NCI-H2196 treated with DMSO at 0.1 percent for 48 hours (cell line): Measurements from ENCODE around the gene CDHR2.

ENCODE experiments used
- DNase-seq: peaks from one replicate; lab custom pipeline; 2025; ENCODE audit not compliant: unreplicated experiment; lab: John Stamatoyannopoulos, UW

CDHR2 gene, protein sequence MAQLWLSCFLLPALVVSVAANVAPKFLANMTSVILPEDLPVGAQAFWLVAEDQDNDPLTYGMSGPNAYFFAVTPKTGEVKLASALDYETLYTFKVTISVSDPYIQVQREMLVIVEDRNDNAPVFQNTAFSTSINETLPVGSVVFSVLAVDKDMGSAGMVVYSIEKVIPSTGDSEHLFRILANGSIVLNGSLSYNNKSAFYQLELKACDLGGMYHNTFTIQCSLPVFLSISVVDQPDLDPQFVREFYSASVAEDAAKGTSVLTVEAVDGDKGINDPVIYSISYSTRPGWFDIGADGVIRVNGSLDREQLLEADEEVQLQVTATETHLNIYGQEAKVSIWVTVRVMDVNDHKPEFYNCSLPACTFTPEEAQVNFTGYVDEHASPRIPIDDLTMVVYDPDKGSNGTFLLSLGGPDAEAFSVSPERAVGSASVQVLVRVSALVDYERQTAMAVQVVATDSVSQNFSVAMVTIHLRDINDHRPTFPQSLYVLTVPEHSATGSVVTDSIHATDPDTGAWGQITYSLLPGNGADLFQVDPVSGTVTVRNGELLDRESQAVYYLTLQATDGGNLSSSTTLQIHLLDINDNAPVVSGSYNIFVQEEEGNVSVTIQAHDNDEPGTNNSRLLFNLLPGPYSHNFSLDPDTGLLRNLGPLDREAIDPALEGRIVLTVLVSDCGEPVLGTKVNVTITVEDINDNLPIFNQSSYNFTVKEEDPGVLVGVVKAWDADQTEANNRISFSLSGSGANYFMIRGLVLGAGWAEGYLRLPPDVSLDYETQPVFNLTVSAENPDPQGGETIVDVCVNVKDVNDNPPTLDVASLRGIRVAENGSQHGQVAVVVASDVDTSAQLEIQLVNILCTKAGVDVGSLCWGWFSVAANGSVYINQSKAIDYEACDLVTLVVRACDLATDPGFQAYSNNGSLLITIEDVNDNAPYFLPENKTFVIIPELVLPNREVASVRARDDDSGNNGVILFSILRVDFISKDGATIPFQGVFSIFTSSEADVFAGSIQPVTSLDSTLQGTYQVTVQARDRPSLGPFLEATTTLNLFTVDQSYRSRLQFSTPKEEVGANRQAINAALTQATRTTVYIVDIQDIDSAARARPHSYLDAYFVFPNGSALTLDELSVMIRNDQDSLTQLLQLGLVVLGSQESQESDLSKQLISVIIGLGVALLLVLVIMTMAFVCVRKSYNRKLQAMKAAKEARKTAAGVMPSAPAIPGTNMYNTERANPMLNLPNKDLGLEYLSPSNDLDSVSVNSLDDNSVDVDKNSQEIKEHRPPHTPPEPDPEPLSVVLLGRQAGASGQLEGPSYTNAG (N-terminal part only)

DNA sequence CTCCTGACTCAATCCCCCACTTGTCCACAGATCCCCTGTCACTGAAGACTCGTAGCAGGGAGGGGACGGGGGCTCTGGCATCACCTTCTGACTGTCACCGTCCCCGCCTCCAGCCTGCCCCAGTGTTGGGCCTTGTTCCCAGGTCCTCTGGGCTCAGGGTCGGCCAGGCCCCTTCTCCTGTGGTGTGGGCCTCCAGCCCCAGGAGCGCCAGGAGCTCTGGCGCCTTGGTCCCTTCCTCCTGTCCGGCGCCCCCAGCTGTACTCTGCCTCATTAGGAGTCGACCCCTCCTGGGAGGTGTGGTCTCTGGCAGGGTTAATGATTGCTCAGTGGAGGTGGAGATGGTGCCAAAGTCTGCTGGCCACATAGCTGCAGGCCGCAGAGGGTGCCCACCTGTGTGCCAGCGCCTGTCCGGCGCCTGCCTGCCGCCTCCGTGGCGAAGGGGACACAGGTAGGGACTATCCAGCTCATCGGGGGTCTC is at the start of gene CDHR2:
TSS of gene CDHR2 (plus strand) at position 376 of the 478 bp plus-strand sequence. CDS start 16,011 bp downstream, outside the sequence.
- DNase-seq: no peak

DNA sequence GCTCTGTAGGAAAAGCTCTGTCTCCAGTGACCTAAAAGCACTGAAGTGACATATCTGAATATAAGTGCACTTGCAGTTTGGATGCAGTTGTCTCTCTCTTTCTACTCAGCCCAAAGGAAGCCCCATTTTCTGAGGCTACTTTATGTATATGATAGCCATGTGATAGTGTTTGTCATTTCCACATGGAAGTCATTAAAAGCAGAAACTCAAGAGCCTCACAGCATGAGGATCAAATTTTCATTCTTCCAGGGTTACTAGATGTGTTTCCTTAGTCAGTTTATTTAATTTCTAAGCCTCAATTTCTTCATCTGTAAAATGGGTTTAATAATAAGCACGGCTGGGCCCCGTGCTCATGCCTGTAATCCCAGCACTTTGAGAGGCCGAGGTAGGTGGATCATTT is 48.6 kb upstream of the CDHR2 start:
- DNase-seq: no peak

DNA sequence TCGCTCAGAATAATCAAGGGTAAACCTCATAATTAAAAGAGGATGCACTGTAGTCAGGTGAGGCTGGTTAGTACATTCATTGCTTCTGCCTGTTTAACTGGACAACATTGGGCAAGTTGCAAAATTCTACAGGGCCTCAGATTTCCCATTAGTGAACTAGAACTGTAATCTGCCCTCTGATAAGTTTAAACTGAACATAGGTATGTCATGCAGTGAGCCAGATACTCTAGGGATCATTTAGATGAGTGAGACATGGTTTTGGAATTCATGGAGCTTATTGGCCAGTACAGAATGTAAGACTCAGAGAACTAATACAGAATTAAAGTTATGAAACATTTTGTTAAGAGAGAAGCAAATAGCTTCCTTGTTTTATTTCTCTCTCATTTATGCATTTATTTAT is 47.8 kb upstream of the CDHR2 start:
- no peak for DNase-seq

DNA sequence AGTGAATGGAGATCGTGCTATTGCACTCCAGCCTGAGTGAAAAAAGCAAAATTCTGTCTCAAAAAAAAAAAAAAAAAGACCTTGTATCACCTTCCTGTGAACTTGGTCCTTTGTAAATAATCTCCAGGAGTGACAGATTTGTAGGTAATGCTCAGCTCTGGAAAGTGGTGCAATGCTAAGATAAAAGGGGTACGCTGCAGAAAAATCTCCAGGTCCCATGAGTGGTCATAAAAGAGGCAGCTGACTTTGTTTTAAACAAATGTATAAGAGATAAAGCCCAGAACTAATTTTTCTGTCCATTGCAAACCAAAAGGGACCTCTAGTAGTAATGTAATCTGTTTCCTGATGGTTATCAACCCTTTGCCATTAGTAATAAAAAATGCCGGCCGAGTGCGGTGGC is 45.6 kb upstream of the CDHR2 start:
- DNase-seq: no peak

DNA sequence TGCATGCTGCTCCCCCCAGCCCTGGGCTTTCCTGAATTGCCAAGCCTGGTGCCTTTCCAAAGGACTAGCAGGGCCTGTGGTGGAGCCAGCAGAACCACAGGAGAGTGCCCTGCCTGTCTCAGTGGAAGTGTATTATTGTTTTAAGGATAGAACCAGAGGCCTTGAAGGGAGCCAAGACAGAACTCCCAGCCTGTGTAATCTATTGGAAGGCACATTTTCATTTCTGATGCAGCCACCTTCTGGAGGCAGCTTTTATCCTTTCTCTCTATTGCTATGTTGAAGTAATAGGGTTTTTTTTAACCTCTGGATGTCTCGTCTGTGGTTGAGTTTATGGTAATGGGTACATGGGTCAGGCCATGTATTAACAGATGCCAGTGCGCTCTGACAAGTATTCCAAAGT is 41.2 kb upstream of the CDHR2 start:
- DNase-seq: no peak

DNA sequence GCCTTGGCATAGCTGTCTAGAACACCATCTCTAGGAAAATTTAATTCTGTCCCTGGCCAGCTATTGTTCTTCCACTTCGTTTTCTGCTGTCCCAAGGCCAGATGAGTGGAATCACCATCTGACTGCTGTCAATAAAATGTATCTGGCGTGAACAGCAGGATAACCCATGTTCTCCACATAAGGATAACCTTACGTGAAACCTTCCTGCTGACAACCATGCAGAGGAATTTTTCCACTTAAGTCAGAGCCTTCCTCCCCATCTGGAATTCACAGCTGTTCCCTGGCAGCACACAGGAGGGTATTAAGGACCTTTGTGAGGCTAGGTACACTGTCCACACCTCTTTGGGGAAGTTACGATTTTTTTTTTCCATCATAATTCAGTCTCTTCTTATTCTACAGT is 40.5 kb upstream of the CDHR2 start:
- no peak for DNase-seq

DNA sequence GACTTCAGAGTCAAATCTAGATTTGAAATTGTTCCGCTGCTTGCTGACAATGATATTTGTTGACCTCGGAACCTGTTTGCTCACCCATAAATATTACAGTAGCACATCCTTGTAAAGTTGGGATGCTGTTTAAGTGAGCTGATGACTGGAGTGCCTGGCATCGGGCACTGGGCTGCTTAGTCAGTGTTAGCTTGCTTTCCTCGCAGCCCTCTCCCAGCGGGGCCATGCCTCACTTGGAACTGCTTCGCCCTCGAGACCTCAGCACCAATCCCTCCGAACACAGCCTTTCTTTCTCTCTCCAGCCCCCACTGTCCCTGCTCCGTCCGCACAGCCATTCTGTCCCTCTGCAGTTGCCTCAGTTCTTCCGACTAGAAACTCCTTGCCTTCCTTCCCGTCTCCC is 35.4 kb upstream of the CDHR2 start:
- DNase-seq: no peak

DNA sequence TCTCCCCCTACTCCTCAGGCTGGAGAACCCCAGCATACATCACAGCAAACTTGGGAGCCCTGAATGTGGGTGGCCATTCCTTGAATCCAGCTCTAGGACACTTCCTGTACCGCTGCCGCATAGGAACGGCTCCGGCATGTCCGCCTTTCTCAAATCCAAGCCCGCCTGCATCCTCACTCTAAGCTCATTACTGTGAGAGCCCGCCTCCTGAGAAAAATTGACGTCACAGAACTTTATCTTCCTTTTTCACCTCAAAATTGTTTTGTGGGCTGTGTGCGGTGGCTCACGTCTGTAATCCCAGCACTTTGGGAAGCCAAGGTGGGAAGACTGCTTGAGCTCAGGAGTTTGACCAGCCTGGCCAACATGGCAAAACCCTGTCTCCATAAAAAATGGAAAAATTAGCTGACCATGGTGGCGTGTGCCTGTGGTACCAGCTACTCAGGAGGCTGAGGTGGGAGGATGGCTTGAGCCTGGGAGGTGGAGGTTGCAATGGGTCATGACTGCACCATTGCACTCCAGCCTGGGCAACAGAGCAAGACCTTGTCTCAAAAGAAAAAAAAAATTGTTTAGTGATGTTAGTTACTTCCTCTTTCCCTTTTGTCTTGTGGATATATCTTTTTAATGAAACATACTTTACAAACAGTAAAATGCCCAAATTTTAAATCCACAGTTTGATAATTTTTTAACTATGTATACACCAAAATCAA is 34.7 kb upstream of the CDHR2 start:
- DNase-seq: no peak

DNA sequence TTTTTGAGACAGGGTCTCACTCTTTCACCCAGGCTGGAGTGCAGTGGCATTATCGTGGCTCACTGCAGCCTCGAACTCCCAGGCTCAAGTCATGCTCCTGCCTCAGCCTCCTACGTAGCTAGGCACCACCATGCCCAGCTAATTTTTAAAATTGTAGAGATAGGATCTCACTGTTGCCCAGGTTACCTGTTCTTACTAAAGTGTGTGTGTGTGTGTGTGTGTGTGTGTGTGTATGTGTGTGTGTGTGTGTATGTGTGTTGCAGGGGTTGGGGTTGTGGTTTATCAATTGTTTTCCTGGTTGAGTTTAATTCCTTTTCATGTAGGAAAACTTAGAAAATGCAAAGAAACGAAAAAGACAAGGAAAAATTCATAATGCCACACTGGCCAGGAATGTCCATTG is 33.7 kb upstream of the CDHR2 start:
- DNase-seq: no peak

DNA sequence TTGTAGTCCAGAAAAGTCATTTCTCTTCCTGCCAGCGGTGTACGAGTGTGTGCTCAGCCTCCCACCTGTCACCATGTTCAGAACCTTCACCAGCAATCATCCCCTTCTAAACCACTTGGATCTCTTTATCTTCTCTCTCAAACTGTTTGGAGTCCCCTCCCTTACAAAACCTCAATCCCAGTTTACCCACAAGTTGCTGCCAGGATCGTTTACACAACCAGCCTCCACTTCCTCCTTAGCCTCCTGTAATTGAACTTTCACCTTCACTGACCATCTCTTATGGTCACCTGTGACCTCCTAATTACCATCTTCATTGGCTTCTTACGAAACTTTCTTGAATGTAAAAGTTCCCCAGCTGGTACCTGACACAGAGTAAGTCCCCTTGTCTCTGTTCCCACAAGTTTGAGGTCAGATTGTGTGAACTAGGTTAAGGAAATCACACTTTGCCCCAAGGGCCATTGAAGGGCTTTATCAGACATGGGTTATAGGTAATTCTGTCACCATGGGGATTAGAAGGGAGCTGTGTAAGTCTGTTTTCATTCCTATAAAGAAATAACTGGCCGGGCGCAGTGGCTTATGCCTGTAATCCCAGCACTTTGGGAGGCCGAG is 32.0 kb upstream of the CDHR2 start:
- no peak for DNase-seq

DNA sequence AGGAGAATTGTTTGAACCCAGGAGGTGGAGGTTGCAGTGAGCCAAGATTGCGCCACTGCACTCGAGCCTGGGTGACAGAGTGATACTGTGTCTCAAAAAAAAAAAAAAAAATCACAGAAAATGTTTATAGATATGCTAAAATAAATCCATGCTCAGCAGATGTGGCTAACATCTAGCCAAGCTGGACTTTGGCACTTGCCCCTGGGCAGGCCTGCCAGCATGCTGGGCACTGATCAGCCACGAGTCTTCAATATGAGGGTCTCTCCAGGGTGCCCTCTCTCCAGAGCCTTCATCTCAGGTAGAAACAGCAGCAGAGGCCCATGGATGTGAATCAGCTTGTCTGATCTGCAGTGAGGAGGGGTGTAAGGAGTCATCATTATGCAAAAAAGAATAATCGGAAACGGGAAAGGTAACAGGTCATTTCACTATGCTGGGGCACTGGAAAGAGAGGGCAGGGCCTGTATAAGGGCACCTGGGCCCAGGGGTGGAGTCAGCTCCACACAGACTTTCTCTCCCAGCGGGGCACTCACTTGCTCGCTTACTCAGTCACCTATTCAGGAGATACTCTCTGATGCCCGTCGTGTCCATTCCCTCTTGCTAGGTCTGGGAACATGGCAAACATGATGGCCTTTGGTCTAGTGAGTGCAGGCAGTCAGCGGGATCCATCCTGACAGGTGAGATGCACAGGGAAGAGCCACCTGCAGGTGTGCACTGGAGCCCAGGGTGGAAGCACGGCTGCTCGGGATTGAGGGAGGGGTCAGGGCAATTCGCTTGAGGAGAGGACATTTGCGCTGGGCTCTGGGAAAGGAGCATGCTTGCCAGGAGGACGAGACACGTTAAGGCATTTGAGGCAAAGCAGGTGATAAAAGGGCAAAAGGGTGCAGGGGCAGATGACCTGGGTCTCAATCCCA is 29.1 kb upstream of the CDHR2 start:
- no peak for DNase-seq

DNA sequence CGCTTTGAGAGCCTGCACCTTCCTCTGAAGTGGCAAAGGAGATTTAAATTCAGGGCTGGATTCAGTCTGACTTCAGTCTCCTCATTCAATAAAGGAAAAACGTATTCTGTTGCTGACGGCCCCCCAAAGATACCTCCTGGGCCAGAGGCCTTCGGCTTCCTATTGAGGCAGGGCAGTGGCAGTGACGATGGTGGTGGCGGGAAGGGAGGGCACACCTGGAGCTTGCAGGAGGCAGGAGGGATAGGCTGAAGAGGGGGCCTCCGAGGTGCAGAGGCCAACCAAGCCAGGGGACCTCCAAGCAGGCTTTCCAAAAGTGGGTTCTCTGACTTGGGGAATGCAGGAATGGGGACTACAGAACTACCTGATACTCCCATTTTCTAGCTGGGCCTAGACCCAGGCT is 27.9 kb upstream of the CDHR2 start:
- no peak for DNase-seq

DNA sequence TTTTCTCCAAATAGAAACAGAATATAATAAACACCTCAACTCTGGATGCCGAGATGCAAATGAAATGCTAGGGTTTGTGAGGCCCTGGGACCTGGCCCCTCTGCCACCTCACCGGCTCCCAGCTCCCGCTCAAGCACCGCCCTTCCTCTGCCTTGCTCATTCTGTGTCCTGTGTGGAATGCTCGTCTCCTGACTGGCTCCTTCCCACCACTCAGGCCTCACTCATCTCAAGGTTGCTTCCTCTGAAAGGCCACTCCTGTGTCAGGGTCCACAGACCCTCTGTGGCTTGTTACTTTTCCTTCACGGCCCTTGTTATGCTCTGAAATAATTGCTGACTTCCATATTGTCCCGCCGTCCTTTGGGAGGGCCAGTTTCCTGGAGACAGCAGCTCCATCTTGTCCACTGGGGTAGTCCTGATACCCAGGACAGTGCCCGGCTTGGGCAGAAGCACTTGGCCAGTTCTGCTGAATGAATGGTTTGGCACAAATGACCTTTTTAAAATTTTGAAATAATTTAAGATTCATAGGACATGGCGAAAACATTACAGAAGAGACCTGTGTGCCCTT is 27.4 kb upstream of the CDHR2 start:
- no peak for DNase-seq

DNA sequence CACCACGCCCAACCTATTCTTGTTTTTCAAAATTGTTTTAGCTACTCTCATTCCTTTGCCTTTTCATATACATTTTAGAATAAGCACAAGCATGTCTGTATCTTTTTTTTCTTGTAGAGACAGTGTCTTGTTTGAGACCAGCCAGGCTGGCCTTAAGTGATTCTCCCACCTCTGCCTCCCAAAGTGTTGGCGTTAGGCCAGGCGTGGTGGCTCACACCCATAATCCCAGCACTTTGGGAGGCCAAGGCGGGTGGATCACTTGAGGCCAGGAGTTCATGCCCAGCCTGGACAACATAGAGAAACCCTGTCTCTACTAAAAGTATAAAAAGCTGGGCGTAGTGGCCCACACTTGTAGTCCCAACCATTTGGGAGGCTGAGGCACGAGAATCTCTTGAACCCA is 25.0 kb upstream of the CDHR2 start:
- DNase-seq: no peak

DNA sequence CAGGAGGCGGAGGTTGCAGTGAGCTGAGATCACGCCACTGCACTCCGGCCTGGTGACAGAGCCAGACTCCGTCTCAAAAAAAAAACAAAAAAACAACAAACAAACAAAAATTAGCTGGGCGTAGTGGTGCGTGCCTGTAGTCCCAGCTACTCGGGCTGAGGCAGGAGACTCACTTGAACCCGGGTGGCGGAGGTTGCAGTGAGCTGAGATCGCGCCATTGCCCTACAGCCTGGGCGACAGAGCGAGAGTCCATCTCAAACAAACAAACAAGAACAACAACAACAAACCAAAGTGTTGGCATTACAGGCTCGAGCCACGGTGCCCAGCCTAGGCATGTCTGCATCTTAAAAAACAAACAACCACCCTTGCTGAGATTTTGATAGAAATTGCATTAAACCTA is 24.2 kb upstream of the CDHR2 start:
- no peak for DNase-seq

DNA sequence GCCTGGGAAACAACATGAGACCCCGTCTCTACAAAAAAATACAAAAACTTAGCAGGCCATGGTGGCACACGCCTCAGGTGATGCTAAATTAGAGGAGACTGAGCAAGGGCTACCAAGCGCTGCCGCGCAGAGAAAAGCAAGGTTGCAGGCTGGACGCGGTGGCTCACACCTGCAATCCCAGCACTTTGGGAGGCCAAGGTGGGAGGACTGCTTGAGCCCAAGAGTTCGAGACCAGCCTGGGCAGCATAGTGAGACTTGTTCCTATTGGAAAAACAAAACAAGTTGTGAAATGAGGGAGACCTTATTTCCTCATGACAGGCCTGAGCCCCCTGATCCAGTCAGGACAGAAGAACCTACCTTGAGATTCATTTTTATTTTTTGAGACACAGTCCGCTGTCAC is 23.5 kb upstream of the CDHR2 start:
- DNase-seq: no peak

DNA sequence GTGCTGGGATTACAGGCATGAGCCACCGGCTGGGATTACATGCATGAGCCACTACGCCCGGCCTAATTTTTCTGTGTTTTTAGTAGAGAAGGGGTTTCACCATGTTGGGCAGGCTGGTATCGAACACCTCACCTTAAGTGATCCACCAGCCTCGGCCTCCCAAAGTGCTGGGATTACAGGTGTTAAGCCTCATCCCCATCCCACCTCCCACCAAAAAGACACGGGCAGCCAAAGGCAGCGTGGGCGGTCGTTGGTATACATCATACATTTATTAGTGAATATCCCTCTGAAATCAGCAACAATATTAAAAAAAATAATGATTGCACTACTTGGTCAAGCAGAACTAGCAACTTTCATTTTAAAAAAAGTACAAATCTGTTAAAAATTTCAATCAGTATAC is 22.7 kb upstream of the CDHR2 start:
- no peak for DNase-seq

DNA sequence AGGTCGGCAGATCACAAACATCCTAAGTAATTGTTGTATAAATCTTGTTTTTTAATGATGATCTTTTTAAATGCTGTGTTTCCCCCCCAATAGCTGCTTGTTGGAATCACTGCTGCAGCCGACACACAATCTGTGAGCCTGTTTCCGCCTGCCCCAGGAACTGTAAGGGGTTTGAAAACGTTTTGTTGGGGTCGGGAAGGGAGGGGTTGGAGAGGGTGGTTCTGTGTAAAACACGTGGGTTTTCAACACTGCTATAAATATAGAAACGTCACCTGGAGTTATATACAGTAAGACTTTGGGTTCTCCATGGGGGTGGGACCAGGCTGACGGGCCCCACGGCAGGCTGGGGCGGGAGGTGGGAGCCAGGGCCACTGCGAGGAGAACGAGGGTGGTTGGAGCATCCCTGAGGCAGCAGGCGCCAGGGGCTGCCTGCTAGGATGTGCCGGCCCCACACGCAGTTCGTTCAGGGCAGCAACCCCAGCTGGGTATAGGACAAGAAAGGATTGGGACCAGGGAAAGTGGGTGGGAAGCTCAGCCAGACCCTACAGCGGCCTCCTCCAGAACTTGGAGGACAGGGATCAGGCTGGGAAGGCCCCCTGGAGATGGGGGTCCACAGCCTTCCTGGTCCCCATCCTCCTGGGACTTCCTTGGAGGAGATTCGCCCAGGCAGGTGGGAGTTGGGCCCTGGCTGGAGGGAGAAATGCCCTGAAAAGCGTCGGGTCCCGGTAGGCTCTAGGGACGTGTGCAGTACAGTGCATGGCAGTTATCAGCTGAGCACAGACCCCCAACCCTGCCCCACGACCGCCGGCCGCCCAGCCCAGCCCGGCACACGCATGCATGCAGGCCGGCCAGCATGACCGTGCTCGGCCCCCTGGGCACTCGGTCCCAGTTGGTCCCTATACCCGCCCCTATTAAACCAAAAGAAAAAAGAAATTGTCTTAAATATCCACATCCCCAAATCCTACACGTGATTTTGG is 21.6 kb upstream of the CDHR2 start:
- no peak for DNase-seq
